Activated CD8-positive, alpha-beta memory T cell treated with anti-CD3 and anti-CD28 coated beads, Interleukin-2, amount 50 U/mL, for 24 hours (primary cell): ENCODE results near the gene MMAB.
A peak's percentile ranks its signal among the peaks of the same experiment; 100 is the strongest.
"Not testable (repeated sequence)": the region's sequence is repeated elsewhere in the genome, so short reads cannot be mapped to it uniquely, and the experiment has no call there.

Source experiments
- DNase-seq: peaks from one replicate; pipeline ENCODE4 v3.0.0-alpha.2; 2020; ENCODE audit errors: extremely low read depth

Gene MMAB

DNA sequence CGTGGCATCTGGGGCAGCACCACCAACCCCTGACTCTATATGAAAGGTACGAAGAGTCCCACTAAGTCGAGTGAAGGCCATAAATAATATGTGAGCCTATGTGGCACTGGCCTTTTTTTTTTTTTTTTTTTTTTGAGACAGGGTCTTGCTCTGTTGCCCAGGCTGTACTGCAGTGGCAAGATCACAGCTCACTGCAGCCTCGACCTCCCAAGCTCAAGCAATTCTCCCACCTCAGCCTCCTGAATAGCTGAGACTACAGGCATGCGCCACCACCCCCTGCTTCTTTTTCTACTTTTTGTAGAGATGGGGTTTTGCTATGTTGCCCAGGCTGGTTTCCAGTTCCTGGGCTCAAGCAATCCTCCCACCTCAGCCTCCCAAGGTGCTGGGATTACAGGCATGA, 28.8 kb upstream of the MMAB start:
- not testable (repeated sequence) for DNase-seq

- no peak for DNase-seq
These were observed 28.3 kb upstream of the MMAB start for GRCh38 chr12:109601557-109601956.

- DNase-seq = no peak
These were observed 27.7 kb upstream of the MMAB start for GRCh38 chr12:109600995-109601394.

DNA sequence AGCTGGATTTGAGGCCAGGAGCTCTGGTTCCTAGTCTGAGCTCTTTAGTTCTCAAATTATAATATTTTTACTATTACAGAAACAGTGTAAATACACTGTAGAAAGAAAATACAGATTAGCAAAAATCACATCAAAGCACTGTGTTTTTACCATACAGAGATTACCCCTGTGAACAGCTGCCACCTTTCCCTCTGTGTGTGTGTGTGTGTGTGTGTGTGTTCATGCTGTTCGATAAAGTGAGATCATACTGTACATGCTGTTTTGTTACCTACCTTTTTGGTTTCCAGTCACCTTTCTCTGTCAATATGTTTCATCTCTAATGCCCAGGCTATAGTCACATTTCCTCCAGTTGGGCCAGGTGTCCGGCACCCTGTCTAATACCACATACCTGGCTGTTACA, 27.2 kb upstream of the MMAB start:
- DNase-seq = no peak

DNA sequence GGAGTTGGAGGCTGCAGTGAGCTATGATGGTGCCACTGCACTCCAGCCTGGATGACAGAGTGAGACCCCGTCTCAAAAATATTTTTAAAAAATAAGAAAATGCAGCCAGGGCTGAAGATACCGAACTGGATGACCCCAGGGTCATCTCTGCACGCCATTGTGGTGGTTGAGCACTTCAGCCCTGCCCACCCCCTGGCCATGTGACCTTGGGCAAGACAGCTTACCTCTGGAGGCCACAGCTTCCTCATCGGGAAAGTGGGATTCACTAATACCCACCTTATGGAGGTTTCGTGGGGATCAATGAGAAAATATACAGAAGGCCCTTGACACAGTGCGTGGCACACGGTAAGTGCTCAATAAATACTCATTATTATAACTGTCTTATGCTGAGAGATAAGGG, 25.8 kb upstream of the MMAB start:
- DNase-seq = no peak

DNA sequence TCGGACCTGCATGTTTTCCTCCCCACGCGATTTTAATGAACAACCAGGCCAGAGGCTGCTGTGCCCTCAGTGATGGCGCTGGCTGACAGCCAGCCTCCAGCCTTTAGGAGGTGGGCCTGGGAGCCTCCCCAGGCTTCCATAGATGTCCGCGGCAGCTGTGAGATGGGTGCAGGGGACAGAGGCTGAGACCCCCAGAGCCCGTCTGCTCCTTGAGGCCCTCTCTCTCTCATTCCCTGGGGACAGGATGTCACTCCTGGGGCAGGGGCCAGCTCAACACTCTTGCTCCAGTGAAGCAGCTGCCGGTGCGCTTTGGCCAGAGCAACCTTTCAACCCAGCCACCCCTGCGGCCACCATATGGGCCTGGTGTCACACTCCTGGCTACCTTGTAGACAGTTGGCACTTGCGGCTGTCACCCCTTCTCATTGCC, 25.1 kb upstream of the MMAB start:
- DNase-seq = no peak

DNA sequence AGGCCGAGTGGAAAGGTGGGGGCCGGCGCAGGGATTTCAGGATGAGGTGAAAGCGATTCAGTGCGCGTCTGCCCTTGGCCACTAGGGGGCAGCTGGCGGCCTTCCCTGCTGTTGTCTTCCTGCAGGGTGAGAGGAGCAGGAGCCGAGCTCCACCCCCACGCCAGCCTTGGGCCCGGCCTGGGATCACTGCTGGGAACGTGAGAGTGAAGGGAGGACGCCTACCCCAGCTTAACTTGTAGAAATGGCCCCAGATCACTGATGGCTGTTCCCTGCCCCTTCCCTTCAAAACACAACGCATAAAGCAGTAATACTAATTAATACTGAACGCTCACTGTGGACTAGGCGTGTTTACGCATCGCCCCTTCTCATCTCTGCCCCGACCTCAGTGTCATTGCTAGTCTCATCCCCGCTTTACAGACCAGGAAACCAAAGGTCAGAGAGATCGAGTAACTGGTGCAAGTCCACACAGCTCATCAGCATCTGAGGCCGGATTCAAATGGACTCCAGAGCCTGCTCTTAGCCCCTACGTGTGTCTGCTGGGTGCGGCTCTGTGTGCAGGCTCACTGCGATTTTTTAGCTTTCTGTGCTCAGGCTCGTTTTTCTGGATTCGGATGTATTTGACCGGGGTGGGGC, 24.6 kb upstream of the MMAB start:
- DNase-seq = peak; percentile 12

DNA sequence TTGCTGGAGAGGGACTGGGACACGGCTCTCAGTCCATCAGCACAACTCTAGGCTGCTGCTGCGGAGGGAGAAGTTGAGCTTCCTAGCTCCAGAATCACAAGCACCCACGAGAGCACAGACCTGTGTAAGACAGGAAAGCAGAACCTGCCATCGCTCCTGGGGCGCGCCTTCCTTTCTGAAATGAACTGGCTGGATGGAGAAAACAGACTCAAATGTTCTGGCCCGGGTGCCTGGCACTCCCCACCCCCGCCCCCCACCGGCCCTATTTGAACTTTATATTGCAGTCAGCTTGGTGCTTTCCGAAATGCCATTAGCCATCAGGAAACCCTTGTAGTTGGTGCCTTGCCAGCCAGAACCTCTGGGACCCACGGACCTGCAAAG, 24.1 kb upstream of the MMAB start:
- DNase-seq = no peak

- no peak for DNase-seq
These were observed 23.3 kb upstream of the MMAB start for GRCh38 chr12:109596418-109597244.

GRCh38 chr12:109595321-109595902, 22.1 kb upstream of the MMAB start:
- no peak for DNase-seq

DNA sequence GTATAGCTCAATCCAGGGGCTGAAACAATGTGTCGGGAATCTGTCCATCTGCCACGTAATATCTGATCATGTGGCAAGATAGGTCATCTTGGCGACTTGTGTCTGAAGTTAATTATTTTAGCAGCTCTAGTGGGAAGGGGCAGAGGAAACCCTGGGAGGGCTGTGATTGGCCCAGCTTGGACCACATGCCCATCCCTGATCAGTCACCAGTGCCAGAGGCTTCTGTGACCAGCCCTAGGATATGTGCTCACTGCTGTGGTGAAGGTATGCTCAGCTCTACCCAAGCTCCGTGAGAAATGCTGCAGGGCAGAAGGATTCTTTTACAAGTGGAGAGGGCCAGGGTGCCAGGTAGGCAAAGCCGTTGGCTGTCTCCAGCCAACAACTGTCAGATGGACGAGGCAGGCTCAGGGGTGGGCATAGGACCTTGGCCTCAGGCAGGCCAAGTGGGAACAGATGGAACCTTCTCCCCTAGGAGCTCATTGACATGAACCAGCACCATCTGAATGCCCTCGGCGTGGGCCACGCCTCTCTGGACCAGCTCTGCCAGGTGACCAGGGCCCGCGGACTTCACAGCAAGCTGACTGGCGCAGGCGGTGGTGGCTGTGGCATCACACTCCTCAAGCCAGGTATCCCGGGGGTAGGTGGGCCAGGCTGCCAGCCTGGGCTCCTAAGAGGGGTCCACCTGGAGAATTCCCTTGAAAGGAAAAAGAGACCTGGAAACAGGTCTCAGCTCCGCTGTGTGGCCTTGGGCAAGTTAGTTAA, 21.4 kb upstream of the MMAB start:
- no peak for DNase-seq

- DNase-seq = no peak
These were observed 19.6 kb upstream of the MMAB start for GRCh38 chr12:109592905-109593272.

DNA sequence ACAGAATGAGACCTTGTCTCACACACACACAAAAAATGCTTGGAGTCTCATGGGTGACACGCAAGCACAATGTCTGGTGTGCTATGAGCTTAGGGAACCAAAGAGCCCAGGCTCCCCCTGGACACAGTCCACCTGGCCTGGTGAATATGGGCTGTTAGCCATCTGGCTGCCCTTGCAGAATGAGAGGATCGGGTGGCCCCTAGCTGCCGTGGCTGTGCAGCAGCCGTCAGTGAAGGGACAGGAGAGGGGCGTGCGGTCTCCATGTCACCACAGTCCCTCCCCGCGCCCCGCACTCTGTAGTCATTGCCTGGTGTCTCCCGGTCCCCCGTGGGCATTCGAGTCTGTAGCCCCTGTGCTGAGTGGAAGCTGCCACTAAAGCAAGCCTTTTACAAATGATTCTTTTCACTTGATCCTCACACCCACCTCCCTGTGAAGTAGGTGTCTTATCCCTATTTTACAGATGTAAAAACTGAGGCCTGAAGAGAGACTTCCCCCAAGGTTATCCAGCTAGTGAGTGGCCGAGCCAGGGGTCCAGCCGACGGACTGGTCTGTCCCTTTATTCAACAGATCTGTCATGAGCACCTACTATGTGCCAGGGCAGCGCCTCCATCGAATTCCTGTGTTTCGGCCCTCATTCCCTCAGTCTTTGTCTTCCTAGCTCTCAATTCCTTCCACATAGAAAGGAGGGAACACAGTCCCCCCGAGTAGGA, 19.0 kb upstream of the MMAB start:
- DNase-seq = no peak

- DNase-seq = no peak
These were observed 17.7 kb upstream of the MMAB start for GRCh38 chr12:109591041-109591440.

DNA sequence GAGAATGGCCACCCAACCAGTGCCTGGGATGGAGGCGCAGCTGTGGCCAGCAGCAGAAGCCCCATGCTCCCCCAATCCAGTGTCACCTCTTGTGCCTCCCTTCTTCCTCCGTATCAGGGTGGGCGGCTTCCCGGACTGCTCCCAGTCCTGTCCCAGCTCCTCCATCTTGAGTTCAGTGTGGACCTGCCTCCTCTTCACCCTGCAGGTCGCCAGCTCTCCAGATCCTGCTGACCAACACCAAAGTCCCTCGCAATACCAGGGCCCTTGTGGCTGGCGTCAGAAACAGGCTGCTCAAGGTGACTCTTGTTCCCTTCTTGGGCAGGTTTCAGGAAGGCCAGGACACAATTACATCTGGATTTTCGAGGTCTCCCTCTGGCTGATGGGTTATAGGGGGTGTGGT, 17.3 kb upstream of the MMAB start:
- no peak for DNase-seq

DNA sequence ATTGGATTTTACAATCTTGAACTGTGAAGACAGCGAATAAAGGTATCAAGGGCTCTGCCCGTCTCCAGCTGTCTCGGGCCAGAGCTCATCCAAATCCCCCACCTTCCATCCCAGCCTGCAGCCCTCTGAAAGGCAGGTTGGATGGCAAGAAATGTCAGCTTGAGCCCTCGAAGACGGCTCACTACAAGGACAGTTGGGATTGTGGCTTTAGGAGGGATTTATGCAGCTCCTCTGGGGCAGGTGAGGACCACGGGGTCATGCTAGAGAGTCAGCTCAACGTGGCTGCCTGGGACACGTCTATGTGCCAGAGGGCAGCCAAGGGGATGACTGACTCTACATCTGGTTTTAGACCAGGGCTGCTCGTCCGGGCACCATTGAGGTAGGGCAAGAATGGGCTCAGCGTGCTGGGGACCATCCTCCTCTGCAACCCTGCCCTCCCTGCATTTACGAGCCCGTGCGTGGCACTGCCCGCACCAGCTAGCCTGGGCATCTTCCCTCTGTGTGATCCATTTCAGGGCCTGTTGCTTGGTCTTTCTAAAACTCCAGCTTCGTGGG, 16.5 kb upstream of the MMAB start:
- no peak for DNase-seq

DNA sequence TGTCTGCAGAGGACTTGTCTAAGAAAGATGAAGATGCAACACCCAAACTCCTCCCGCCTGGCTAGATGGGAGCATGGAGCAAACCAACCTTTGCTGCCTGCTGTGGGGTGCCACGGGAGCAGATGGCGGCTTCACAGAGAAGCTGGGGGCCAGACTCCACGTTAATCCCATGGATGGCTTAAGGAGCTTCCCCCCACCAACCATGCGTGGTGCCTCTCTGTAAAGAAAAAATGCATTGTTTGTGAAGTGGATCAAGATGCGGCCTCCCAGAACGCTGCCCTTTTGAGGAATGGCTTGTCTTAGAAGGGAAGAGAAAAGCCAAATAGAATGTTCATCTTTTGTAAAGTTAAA, 15.9 kb upstream of the MMAB start:
- no peak for DNase-seq

DNA sequence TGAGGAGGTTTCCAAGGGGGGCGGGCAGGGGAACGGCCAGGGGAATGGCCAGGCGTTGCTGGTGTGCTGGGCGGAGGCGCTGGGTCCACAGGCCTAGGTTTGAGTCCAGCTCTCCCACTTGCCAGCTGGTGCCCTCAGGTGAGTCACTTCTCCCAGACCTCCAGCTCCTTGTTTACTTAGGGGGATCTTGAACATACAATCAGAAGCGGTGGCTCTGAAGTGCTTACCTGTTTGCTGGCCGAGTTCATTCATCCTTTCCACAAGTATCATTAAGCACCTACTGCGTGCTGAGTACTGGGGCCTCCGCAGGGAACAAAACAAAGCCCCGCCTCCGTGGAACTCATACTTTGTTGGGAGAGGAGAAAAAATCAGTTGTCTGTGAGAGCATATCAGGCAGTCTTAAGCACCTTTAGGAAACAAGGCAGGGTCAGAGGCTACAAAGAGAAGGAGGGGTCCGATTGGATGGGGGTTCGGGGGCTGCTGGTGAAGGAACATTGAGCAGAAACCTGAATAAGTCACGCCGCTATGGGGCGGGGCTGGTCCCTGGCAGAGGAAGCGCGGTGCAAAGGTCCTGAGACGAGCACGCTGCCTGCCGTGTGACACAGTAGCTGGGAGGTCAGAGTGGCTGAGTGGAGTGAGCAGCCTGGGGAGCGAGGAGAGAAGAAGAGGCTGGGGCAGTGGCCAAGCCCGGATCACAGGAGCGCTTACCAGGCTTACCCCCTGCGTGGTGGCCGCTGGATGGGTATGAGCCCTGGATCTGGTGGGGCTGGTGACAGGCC, 15.3 kb upstream of the MMAB start:
- no peak for DNase-seq

GRCh38 chr12:109587921-109588320, 14.6 kb upstream of the MMAB start:
- DNase-seq = no peak

DNA sequence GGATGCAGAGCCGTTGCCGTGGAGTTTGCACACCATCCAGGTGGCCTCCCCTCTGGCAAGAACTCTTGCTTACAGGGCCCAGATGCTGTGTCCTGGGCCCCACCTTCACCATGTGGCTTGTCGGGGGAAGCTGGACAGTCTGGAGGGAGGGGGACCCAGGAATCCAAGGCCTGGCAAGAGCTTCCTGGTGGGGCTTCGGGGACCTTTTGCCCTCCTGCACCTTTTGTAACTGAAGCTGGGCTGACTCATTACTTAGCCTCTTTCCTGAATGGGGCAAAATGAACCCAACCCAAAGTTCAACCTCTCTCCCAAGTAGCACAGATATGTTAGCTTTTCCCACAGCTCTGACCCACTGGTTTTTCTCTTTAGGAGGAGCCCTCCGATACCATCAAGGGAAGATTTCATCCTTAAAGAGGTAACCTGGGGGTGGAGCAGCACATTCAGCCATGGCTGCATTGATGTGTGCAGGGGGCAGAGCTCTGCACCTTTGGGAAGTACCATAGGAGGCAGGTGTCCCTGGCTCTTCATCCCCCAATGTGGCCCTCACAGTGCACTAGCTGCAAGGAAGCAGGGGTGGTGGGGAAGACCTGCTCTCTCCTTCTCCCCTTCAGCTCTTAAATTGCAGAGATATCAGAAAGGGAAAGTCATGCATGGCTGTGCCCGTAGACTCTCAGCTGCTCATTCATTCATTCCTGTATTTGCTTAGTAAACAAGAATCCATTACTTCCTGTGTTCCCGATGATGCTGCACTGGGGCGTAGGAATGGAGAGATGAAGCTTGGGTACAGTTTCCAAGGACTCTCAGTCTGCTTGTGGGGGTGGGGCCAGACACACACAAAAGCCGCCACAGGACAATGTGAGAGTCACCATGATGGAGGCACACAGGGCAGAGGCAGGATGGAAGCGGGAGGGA, 13.3 kb upstream of the MMAB start:
- no peak for DNase-seq
